ENCODE data around the gene DPP10. TPM values are rescaled to one million over a fixed set of nuclear protein-coding genes. Genes with fewer than 3 reads are reported as not detected.

The DPP10 gene
- total RNA-seq, 1 experiment from 2014 or later, result not detected

GRCh38 chr2:114698520-114698919 lies 256.1 kb downstream of the DPP10 start:
- no peaks in the 10 kb centered on the region for H3K9me3 ChIP-seq (ENCODE audit: control insufficient read depth, insufficient read depth, low read depth, low read length)
- no peaks in the 10 kb centered on the region for H3K36me3 ChIP-seq (ENCODE audit: control insufficient read depth, insufficient read depth, low read length)
- ChIA-PET CTCF (no interaction called here), POLR2A (no interaction called here)
- intact Hi-C loops (cut with micrococcal nuclease; ENCODE audit: unreplicated experiment) (no loop called here), in situ Hi-C loops (cut with HindIII; ENCODE audit: low pct_unique_long_range_greater_than_20kb, low sequenced_read_pairs) (no loop called here)
- H3K4me1 ChIP-seq (ENCODE audit: control insufficient read depth, insufficient read depth, low read length), result no peaks in the 10 kb centered on the region
- BruUV-seq (replicated peaks), result no TSS peak
- DNase-seq (ENCODE audit: low read depth, low spot score), result no peak
- H3K27ac ChIP-seq (ENCODE audit: low read length), result no peak overlapping the region
- ATAC-seq, result no peak
- TF ChIP-seq, protein P1, sequence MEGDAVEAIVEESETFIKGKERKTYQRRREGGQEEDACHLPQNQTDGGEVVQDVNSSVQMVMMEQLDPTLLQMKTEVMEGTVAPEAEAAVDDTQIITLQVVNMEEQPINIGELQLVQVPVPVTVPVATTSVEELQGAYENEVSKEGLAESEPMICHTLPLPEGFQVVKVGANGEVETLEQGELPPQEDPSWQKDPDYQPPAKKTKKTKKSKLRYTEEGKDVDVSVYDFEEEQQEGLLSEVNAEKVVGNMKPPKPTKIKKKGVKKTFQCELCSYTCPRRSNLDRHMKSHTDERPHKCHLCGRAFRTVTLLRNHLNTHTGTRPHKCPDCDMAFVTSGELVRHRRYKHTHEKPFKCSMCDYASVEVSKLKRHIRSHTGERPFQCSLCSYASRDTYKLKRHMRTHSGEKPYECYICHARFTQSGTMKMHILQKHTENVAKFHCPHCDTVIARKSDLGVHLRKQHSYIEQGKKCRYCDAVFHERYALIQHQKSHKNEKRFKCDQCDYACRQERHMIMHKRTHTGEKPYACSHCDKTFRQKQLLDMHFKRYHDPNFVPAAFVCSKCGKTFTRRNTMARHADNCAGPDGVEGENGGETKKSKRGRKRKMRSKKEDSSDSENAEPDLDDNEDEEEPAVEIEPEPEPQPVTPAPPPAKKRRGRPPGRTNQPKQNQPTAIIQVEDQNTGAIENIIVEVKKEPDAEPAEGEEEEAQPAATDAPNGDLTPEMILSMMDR (IDR thresholded peaks at IDR 0.05), result no peak
- TF ChIP-seq SIN3A (IDR thresholded peaks at IDR 0.05; ENCODE audit: borderline replicate concordance, insufficient read depth, low read depth, low read length) (no peak), REST (IDR thresholded peaks at IDR 0.05; ENCODE audit: insufficient read depth in 1 of 2, low read depth in 2 of 2, low read length in 1 of 2) (no peak), TCF7L2 (IDR thresholded peaks at IDR 0.05; ENCODE audit: low read depth, low read length) (no peak), POLR2AphosphoS5 (IDR thresholded peaks at IDR 0.05; ENCODE audit: low read depth, low read length) (no peak)
- H3K27me3 ChIP-seq (ENCODE audit: control insufficient read depth, insufficient read depth, low read length), result no peaks in the 10 kb centered on the region; the same call in 1 of the 2 replicates
- no peak overlapping the region for H3K4me3 ChIP-seq (ENCODE audit: low read depth in 2 of 2, low read length in 2 of 2)

DNA sequence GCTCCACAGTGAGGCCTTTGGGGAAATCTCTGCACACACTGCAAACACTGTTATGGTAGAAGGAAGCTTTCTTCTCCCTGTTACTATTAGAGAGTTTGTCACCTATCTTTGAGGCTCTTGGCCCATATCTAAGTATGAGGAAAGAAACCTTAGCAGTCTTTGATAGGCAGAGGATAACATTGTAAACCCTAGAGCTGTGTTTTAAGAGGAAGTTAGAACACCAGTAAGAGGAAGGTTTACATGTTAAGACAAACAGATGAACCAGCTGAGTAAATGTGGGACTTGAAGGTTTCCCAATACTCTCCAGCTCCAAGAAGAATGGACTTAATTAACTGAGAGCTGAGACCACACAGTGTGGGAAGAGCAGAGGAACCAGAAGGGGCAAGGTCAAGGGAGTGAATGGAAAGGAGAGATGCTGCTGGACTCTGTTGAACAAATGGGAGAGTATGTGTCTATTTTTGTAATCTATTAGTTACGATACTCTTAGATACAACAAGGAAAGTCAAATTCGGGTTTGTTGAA lies 257.0 kb downstream of the DPP10 start:
- Histone ChIP-seq H3K27me3 (ENCODE audit: control insufficient read depth, insufficient read depth, low read length) (no peaks in the 10 kb centered on the region; the same call in 1 of the 2 replicates), H3K36me3 (ENCODE audit: control insufficient read depth, insufficient read depth, low read length) (no peaks in the 10 kb centered on the region), H3K4me1 (ENCODE audit: control insufficient read depth, insufficient read depth, low read length) (no peaks in the 10 kb centered on the region), H3K27ac (ENCODE audit: low read length) (no peak overlapping the region), H3K4me3 (ENCODE audit: low read depth in 2 of 2, low read length in 2 of 2) (no peak overlapping the region), H3K9me3 (ENCODE audit: control insufficient read depth, insufficient read depth, low read depth, low read length) (no peaks in the 10 kb centered on the region)
- in situ Hi-C loops (cut with HindIII; ENCODE audit: low pct_unique_long_range_greater_than_20kb, low sequenced_read_pairs), result no loop called here
- intact Hi-C loops (cut with micrococcal nuclease; ENCODE audit: unreplicated experiment), result no loop called here
- BruUV-seq (replicated peaks), result no TSS peak
- ChIA-PET CTCF (no interaction called here), POLR2A (no interaction called here)
- DNase-seq (ENCODE audit: low read depth, low spot score), result no peak
- ATAC-seq, result no peak
- TF ChIP-seq, protein P1 (IDR thresholded peaks at IDR 0.05), result no peak
- TF ChIP-seq REST (IDR thresholded peaks at IDR 0.05; ENCODE audit: insufficient read depth in 1 of 2, low read depth in 2 of 2, low read length in 1 of 2), result no peak
- no peak for TF ChIP-seq SIN3A (IDR thresholded peaks at IDR 0.05; ENCODE audit: borderline replicate concordance, insufficient read depth, low read depth, low read length)
